GM19193 (cell line): ENCODE results near the gene C17orf78.

Source experiments
- POLR2A ChIP-seq: IDR thresholded peaks from 4 replicates; pipeline ENCODE4 v1.6.1; 2011; ENCODE audit not compliant: insufficient read depth, insufficient read length; ENCODE audit errors: extremely low read depth

The C17orf78 gene

GRCh38 chr17:37417852-37418251 lies 42.1 kb downstream of the C17orf78 start:
- TF ChIP-seq POLR2A = no peak

GRCh38 chr17:37422971-37423625 lies 47.3 kb downstream of the C17orf78 start:
- no peak for TF ChIP-seq POLR2A

- no peak for TF ChIP-seq POLR2A
Measured at GRCh38 chr17:37425268-37425667, 49.5 kb downstream of the C17orf78 start.

GRCh38 chr17:37429039-37429438 lies 53.3 kb downstream of the C17orf78 start:
- no peak for TF ChIP-seq POLR2A

GRCh38 chr17:37429453-37429852 lies 53.7 kb downstream of the C17orf78 start:
- no peak for TF ChIP-seq POLR2A

- no peak for TF ChIP-seq POLR2A
Measured at GRCh38 chr17:37430051-37430627, 54.4 kb downstream of the C17orf78 start.

- no peak for TF ChIP-seq POLR2A
Measured at GRCh38 chr17:37432671-37433070, 56.9 kb downstream of the C17orf78 start.

GRCh38 chr17:37438141-37438540 lies 62.4 kb downstream of the C17orf78 start:
- no peak for TF ChIP-seq POLR2A

GRCh38 chr17:37440424-37440823 lies 64.6 kb downstream of the C17orf78 start:
- no peak for TF ChIP-seq POLR2A
